Measurements from ENCODE around the gene MRPL24. TPM values are rescaled to one million over a fixed set of nuclear protein-coding genes. Genes with fewer than 3 reads are reported as not detected.

The MRPL24 gene
- total and polyA plus RNA-seq, 9 of the 15 experiments (the other 6 are each of a cell fraction or from before 2014, with no cell fraction given): 74.3 to 267 (median 113) TPM

DNA sequence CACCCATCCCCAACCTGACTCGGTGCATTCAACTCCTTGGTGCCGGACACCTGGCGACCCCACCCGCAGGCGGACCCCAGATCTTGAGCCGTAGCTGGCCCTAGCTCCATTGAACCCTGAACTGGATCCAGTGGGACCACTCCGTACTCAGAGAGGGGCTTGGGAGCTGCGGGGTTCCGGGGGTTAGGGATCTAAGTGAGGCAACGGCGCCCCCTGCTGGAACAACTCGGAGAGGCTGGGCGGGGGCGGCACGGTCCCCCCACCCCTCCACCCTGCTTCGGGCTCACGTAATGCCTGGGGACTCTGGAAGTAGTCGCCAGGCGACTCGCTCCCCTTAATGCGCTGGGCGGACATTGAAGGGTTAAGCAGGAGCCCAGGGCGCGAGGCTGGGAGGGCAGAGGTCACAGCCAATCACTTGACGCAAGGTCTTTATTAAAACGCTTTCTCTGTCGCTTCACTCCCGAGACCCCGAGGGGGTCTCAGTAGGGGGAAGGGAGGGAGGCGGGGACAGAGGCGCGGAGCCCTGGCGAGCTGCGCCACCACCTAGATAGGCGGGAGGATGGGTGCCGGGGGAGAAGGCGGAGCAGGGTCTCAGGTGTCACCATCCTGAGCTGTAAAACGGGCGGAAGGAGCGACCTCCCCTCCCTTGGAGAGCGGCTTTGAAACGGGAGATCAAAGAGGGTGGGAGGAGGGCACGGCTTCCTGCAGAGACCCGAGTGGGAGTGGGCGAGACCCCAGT is 34.8 kb downstream of the MRPL24 start (continued):
- 0 out of 2 replicates have a peak, but pooled peaks have one; percentile 31 for TF ChIP-seq NR2F6 (CRISPR knock-in tag; IDR thresholded peaks at IDR 0.05)
- TF ChIP-seq, protein P1, sequence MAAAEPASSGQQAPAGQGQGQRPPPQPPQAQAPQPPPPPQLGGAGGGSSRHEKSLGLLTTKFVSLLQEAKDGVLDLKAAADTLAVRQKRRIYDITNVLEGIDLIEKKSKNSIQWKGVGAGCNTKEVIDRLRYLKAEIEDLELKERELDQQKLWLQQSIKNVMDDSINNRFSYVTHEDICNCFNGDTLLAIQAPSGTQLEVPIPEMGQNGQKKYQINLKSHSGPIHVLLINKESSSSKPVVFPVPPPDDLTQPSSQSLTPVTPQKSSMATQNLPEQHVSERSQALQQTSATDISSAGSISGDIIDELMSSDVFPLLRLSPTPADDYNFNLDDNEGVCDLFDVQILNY (CRISPR knock-in tag; IDR thresholded peaks at IDR 0.05): no peak
- TF ChIP-seq MCM5 (IDR thresholded peaks at IDR 0.05; ENCODE audit: low read depth): no peak
- TF ChIP-seq ELF1 (tag; IDR thresholded peaks at IDR 0.05): peak; percentile 46; the same call in 1 of the 2 replicates
- TF ChIP-seq, protein P2, sequence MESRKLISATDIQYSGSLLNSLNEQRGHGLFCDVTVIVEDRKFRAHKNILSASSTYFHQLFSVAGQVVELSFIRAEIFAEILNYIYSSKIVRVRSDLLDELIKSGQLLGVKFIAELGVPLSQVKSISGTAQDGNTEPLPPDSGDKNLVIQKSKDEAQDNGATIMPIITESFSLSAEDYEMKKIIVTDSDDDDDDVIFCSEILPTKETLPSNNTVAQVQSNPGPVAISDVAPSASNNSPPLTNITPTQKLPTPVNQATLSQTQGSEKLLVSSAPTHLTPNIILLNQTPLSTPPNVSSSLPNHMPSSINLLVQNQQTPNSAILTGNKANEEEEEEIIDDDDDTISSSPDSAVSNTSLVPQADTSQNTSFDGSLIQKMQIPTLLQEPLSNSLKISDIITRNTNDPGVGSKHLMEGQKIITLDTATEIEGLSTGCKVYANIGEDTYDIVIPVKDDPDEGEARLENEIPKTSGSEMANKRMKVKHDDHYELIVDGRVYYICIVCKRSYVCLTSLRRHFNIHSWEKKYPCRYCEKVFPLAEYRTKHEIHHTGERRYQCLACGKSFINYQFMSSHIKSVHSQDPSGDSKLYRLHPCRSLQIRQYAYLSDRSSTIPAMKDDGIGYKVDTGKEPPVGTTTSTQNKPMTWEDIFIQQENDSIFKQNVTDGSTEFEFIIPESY (CRISPR knock-in tag; IDR thresholded peaks at IDR 0.05): peak; percentile 53
- TF ChIP-seq, protein P3, sequence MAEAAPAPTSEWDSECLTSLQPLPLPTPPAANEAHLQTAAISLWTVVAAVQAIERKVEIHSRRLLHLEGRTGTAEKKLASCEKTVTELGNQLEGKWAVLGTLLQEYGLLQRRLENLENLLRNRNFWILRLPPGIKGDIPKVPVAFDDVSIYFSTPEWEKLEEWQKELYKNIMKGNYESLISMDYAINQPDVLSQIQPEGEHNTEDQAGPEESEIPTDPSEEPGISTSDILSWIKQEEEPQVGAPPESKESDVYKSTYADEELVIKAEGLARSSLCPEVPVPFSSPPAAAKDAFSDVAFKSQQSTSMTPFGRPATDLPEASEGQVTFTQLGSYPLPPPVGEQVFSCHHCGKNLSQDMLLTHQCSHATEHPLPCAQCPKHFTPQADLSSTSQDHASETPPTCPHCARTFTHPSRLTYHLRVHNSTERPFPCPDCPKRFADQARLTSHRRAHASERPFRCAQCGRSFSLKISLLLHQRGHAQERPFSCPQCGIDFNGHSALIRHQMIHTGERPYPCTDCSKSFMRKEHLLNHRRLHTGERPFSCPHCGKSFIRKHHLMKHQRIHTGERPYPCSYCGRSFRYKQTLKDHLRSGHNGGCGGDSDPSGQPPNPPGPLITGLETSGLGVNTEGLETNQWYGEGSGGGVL (CRISPR knock-in tag; IDR thresholded peaks at IDR 0.05): no peak
- TF ChIP-seq MTA3 (IDR thresholded peaks at IDR 0.05; ENCODE audit: borderline replicate concordance): peak; percentile 54; the same call in 1 of the 2 replicates
- TF ChIP-seq, protein P4, sequence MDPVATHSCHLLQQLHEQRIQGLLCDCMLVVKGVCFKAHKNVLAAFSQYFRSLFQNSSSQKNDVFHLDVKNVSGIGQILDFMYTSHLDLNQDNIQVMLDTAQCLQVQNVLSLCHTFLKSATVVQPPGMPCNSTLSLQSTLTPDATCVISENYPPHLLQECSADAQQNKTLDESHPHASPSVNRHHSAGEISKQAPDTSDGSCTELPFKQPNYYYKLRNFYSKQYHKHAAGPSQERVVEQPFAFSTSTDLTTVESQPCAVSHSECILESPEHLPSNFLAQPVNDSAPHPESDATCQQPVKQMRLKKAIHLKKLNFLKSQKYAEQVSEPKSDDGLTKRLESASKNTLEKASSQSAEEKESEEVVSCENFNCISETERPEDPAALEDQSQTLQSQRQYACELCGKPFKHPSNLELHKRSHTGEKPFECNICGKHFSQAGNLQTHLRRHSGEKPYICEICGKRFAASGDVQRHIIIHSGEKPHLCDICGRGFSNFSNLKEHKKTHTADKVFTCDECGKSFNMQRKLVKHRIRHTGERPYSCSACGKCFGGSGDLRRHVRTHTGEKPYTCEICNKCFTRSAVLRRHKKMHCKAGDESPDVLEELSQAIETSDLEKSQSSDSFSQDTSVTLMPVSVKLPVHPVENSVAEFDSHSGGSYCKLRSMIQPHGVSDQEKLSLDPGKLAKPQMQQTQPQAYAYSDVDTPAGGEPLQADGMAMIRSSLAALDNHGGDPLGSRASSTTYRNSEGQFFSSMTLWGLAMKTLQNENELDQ (CRISPR knock-in tag; IDR thresholded peaks at IDR 0.05; ENCODE audit: borderline replicate concordance): no peak
- no peak for TF ChIP-seq HNRNPLL (IDR thresholded peaks at IDR 0.05; ENCODE audit: low read depth, low read length, poor library complexity, severe bottlenecking)
- TF ChIP-seq, protein P5, sequence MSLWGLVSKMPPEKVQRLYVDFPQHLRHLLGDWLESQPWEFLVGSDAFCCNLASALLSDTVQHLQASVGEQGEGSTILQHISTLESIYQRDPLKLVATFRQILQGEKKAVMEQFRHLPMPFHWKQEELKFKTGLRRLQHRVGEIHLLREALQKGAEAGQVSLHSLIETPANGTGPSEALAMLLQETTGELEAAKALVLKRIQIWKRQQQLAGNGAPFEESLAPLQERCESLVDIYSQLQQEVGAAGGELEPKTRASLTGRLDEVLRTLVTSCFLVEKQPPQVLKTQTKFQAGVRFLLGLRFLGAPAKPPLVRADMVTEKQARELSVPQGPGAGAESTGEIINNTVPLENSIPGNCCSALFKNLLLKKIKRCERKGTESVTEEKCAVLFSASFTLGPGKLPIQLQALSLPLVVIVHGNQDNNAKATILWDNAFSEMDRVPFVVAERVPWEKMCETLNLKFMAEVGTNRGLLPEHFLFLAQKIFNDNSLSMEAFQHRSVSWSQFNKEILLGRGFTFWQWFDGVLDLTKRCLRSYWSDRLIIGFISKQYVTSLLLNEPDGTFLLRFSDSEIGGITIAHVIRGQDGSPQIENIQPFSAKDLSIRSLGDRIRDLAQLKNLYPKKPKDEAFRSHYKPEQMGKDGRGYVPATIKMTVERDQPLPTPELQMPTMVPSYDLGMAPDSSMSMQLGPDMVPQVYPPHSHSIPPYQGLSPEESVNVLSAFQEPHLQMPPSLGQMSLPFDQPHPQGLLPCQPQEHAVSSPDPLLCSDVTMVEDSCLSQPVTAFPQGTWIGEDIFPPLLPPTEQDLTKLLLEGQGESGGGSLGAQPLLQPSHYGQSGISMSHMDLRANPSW (CRISPR knock-in tag; IDR thresholded peaks at IDR 0.05): peak; percentile 72; the same call in 1 of the 2 replicates
- TF ChIP-seq KAT7 (CRISPR knock-in tag; IDR thresholded peaks at IDR 0.05; ENCODE audit: borderline replicate concordance): peak; percentile 83; the same call in 1 of the 2 replicates
- TF ChIP-seq, protein P6, sequence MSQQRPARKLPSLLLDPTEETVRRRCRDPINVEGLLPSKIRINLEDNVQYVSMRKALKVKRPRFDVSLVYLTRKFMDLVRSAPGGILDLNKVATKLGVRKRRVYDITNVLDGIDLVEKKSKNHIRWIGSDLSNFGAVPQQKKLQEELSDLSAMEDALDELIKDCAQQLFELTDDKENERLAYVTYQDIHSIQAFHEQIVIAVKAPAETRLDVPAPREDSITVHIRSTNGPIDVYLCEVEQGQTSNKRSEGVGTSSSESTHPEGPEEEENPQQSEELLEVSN (IDR thresholded peaks at IDR 0.05; ENCODE audit: borderline replicate concordance in 1 of 2, extremely low read depth in 1 of 2, insufficient read depth in 1 of 2, insufficient read length in 1 of 2, low read depth in 1 of 2, low read length in 1 of 2, poor library complexity in 1 of 2, severe bottlenecking in 1 of 2): peak in 1 of 2 experiments; percentile 21
- TF ChIP-seq ASH1L (IDR thresholded peaks at IDR 0.05; ENCODE audit: borderline replicate concordance, low read depth, partially characterized antibody): no peak
